Measurements from ENCODE around the gene SLC45A3. TPM values are rescaled to one million over a fixed set of nuclear protein-coding genes. Genes with fewer than 3 reads are reported as not detected.

SLC45A3 gene
- total and polyA plus RNA-seq, 2 of the 4 experiments (the other 2 are of a cell fraction) = 1.4 to 2.5 TPM

DNA sequence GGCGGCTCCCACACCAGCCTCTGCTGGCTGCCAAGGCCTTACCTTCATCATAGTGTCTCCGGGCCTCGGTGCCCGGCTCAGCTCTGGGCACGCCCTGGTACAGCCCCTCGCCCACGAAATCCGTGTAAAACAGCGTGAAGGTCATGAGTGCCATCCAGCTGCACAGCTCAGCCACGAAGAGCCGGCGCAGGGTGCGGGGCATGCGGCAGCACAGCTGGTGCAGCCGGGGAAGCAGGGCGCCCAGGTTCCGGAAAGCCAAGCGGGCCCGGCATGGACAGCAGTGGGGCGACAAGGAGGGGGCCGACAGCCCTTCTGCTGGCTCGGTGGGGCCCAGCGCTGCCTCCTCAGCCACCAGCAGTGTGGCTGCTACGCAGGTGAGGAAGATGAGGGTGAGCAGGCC is 17.5 kb downstream of the SLC45A3 start:
- Histone ChIP-seq H3K18ac (ENCODE audit: low read depth, low read length) (no peak overlapping the region), H3K4me1 (ENCODE audit: control insufficient read depth, insufficient read depth, low read length) (peaks cover 7% of the 10 kb centered on the region), H3K23ac (ENCODE audit: low read depth, low read length) (no peak overlapping the region), H3K79me1 (ENCODE audit: low read depth in 1 of 2, low read length in 2 of 2) (peaks cover 0 to 3% of the 10 kb centered on the region in 2 experiments; a peak in 1 of 4 replicates), H3K27me3 (ENCODE audit: control insufficient read depth, insufficient read depth, low read length) (no peaks in the 10 kb centered on the region), H4K8ac (ENCODE audit: low read depth in 2 of 2, low read length in 2 of 2) (no peak overlapping the region), H2AK9ac (replicated peaks; ENCODE audit: low read depth, low read length, poor library complexity) (no peak overlapping the region), H2AK5ac (ENCODE audit: low read depth, low read length) (no peak overlapping the region), H4K5ac (ENCODE audit: low read depth, low read length) (no peak overlapping the region), H3K9me3 (ENCODE audit: control insufficient read depth, insufficient read depth, low read length) (no peaks in the 10 kb centered on the region), H2BK120ac (ENCODE audit: low read depth, low read length) (no peak overlapping the region), H3K27ac (ENCODE audit: insufficient read depth, low read length) (no peak overlapping the region), H3K4me2 (ENCODE audit: low read depth, low read length) (no peak overlapping the region), H4K91ac (ENCODE audit: insufficient read depth, low read depth, low read length) (no peak overlapping the region), H3K36me3 (ENCODE audit: control insufficient read depth, insufficient read depth, low read length) (no peaks in the 10 kb centered on the region), H2AFZ (replicated peaks; ENCODE audit: low read length, poor library complexity) (no peak overlapping the region), H2BK20ac (ENCODE audit: low read depth, low read length) (no peak overlapping the region), H3K14ac (replicated peaks; ENCODE audit: low read depth, low read length) (no peak overlapping the region), H3K9me1 (ENCODE audit: insufficient read depth, low read length) (no peaks in the 10 kb centered on the region; the same call in 1 of the 2 replicates), H2BK15ac (ENCODE audit: low read depth, low read length) (no peak overlapping the region; the same call in 2 of the 3 replicates), H2BK5ac (ENCODE audit: low read depth, low read length, poor library complexity, severe bottlenecking) (no peak overlapping the region), H3K56ac (ENCODE audit: extremely low read depth, insufficient read depth, low read length) (no peak overlapping the region), H3K4me3 (ENCODE audit: insufficient read depth, low read depth, low read length) (no peak overlapping the region), H3K9ac (ENCODE audit: low read depth, low read length) (no peak overlapping the region), H4K20me1 (ENCODE audit: insufficient read depth, low read length) (no peaks in the 10 kb centered on the region), H3K4ac (ENCODE audit: low read depth, low read length) (no peak overlapping the region)
- no peak for TF ChIP-seq RFX5 (IDR thresholded peaks at IDR 0.05; ENCODE audit: low read depth, low read length)
- 97% methylated on average over 14 of the region's 24 CpGs; no CpG with 5 or more reads in 1 of the 2 experiments for whole genome bisulfite sequencing, 2 experiments (ENCODE audit: extremely low coverage in 2 of 2, insufficient read length in 1 of 2)
- intact Hi-C loops (cut with micrococcal nuclease) (no loop called here), dilution Hi-C loops (cut with HindIII; ENCODE audit: low sequenced_read_pairs, unreplicated experiment) (no loop called here), in situ Hi-C loops (cut with MboI; ENCODE audit: low sequenced_read_pairs) (loop anchor here (25.0 kb wide), 2 partner anchors 250 to 450 kb away; partner anchors contain the start of gene AVPR1B)
- CTCF ChIA-PET = no interaction called here
- no TSS peak for BruUV-seq (replicated peaks)
- no peak for DNase-seq
- no peak for ATAC-seq (ENCODE audit: low read depth)
- POLR2A ChIA-PET (ENCODE audit: unreplicated experiment) = no interaction called here

Data from IMR-90 (cell line).